ENCODE data around the gene LRRTM3.

The LRRTM3 gene

GRCh38 chr10:67049988-67050387 is 124.2 kb downstream of the LRRTM3 start:
- no peak for DNase-seq
- Histone ChIP-seq H3K27me3 (ENCODE audit: insufficient read depth, low read depth, severe bottlenecking) (no peaks in the 10 kb centered on the region), H3K9me3 (ENCODE audit: severe bottlenecking) (no peaks in the 10 kb centered on the region), H3K4me3 (ENCODE audit: low read depth, low read length) (no peak overlapping the region), H3K27ac (no peak overlapping the region), H3K36me3 (no peaks in the 10 kb centered on the region)
- no peak for TF ChIP-seq CTCF (IDR thresholded peaks at IDR 0.05; ENCODE audit: low read depth, low read length)

- no peak for DNase-seq
- no peak overlapping the region for H3K4me3 ChIP-seq (ENCODE audit: low read depth, low read length)
- TF ChIP-seq CTCF (IDR thresholded peaks at IDR 0.05; ENCODE audit: low read depth, low read length): no peak
- no peaks in the 10 kb centered on the region for H3K9me3 ChIP-seq (ENCODE audit: severe bottlenecking)
- no peak overlapping the region for H3K27ac ChIP-seq
- H3K36me3 ChIP-seq: no peaks in the 10 kb centered on the region
- no peaks in the 10 kb centered on the region for H3K27me3 ChIP-seq (ENCODE audit: insufficient read depth, low read depth, severe bottlenecking)
These were observed 124.6 kb downstream of the LRRTM3 start for GRCh38 chr10:67050415-67050814.

- no peaks in the 10 kb centered on the region for H3K36me3 ChIP-seq
- DNase-seq: no peak
- H3K4me3 ChIP-seq (ENCODE audit: low read depth, low read length): no peak overlapping the region
- H3K27me3 ChIP-seq (ENCODE audit: insufficient read depth, low read depth, severe bottlenecking): no peaks in the 10 kb centered on the region
- TF ChIP-seq CTCF (IDR thresholded peaks at IDR 0.05; ENCODE audit: low read depth, low read length): no peak
- H3K9me3 ChIP-seq (ENCODE audit: severe bottlenecking): no peaks in the 10 kb centered on the region
- no peak overlapping the region for H3K27ac ChIP-seq
These were observed 146.8 kb downstream of the LRRTM3 start for GRCh38 chr10:67072654-67073053.

- Histone ChIP-seq H3K27ac (no peak overlapping the region), H3K4me3 (ENCODE audit: low read depth, low read length) (no peak overlapping the region), H3K9me3 (ENCODE audit: severe bottlenecking) (no peaks in the 10 kb centered on the region), H3K36me3 (no peaks in the 10 kb centered on the region), H3K27me3 (ENCODE audit: insufficient read depth, low read depth, severe bottlenecking) (no peaks in the 10 kb centered on the region)
- no peak for DNase-seq
- TF ChIP-seq CTCF (IDR thresholded peaks at IDR 0.05; ENCODE audit: low read depth, low read length): no peak
These were observed 149.7 kb downstream of the LRRTM3 start for GRCh38 chr10:67075491-67075971.

GRCh38 chr10:67076144-67076543 is 150.3 kb downstream of the LRRTM3 start:
- Histone ChIP-seq H3K27ac (no peak overlapping the region), H3K36me3 (no peaks in the 10 kb centered on the region)
- DNase-seq: no peak

More at GRCh38 chr10:67076144-67076543, 150.3 kb downstream of the LRRTM3 start:
- no peaks in the 10 kb centered on the region for H3K27me3 ChIP-seq (ENCODE audit: insufficient read depth, low read depth, severe bottlenecking)
- no peak for TF ChIP-seq CTCF (IDR thresholded peaks at IDR 0.05; ENCODE audit: low read depth, low read length)
- H3K4me3 ChIP-seq (ENCODE audit: low read depth, low read length): no peak overlapping the region
- no peaks in the 10 kb centered on the region for H3K9me3 ChIP-seq (ENCODE audit: severe bottlenecking)
